IMR-90 (cell line): ENCODE data around the gene NMRK1. TPM values are rescaled to one million over a fixed set of nuclear protein-coding genes. Genes with fewer than 3 reads are reported as not detected.

ENCODE experiments used
- ATAC-seq: fragments of 200-7000 bp; cut with Tn5 transposase; 2 replicates; pipeline ENCODE4 v1.9.1; 2020; ENCODE audit warnings: low read depth, mild to moderate bottlenecking, moderate library complexity
- BruUV-seq: library from RNA; stranded (reverse); fragments of 400-500 nt; replicated peaks from 2 replicates; lab custom pipeline; 2021; lab: Mats Ljungman, UMichigan
- CTCF ChIA-PET: fragments of 300-600 bp; formaldehyde crosslinking; extraction: SDS; loops from one replicate; lab custom pipeline; 2021; ENCODE audit warnings: antibody characterized with exemption; lab: Yijun Ruan, JAX
- POLR2A ChIA-PET: fragments of 300-600 bp; sonication (Branson Sonifier 250); formaldehyde crosslinking; loops from one replicate; lab custom pipeline; 2022; ENCODE audit warnings: antibody characterized with exemption; ENCODE audit not compliant: unreplicated experiment; lab: Charles Lee
- DNase-seq: peaks from one replicate; pipeline ENCODE4 v3.0.0; 2013
- H2AFZ ChIP-seq: replicated peaks from 2 replicates; pipeline ENCODE3; 2013; ENCODE audit warnings: low read length, mild to moderate bottlenecking; ENCODE audit not compliant: poor library complexity
- H2AK5ac ChIP-seq: 2 replicates; pipeline ENCODE4 v1.6.1; 2013; ENCODE audit warnings: low read depth, low read length, inconsistent platforms
- H2AK9ac ChIP-seq: replicated peaks from 2 replicates; pipeline ENCODE3; 2013; ENCODE audit warnings: mild to moderate bottlenecking, low read depth, low read length, moderate library complexity; ENCODE audit not compliant: poor library complexity
- H2BK120ac ChIP-seq: 2 replicates; pipeline ENCODE4 v1.6.1; 2013; ENCODE audit warnings: low read depth, low read length, inconsistent platforms
- H2BK15ac ChIP-seq: 3 replicates; pipeline ENCODE4 v1.6.1; 2013; ENCODE audit warnings: low read depth, low read length, inconsistent platforms
- H2BK20ac ChIP-seq: 2 replicates; pipeline ENCODE4 v1.6.1; 2013; ENCODE audit warnings: low read depth, mild to moderate bottlenecking, inconsistent platforms, low read length, moderate library complexity
- H2BK5ac ChIP-seq: 2 replicates; pipeline ENCODE4 v1.6.1; 2013; ENCODE audit warnings: mild to moderate bottlenecking, low read depth, low read length, inconsistent platforms; ENCODE audit not compliant: poor library complexity, severe bottlenecking
- H3K14ac ChIP-seq: replicated peaks from 2 replicates; pipeline ENCODE4 v1.6.1; 2013; ENCODE audit warnings: low read depth, low read length, inconsistent platforms
- H3K18ac ChIP-seq: 2 replicates; pipeline ENCODE4 v1.6.1; 2013; ENCODE audit warnings: low read depth, low read length, control low read depth
- H3K23ac ChIP-seq: 2 replicates; pipeline ENCODE4 v1.6.1; 2013; ENCODE audit warnings: low read depth, low read length, inconsistent platforms
- H3K27ac ChIP-seq: 2 replicates; pipeline ENCODE4 v1.5.1; 2013; ENCODE audit warnings: mild to moderate bottlenecking, control low read depth, low read length; ENCODE audit not compliant: insufficient read depth
- H3K27me3 ChIP-seq: 2 replicates; pipeline ENCODE4 v1.6.1; 2013; ENCODE audit warnings: low read length; ENCODE audit not compliant: control insufficient read depth, insufficient read depth
- H3K36me3 ChIP-seq: 2 replicates; pipeline ENCODE4 v1.6.1; 2013; ENCODE audit warnings: low read length, mixed read lengths; ENCODE audit not compliant: control insufficient read depth, insufficient read depth
- H3K4ac ChIP-seq: 2 replicates; pipeline ENCODE4 v1.6.1; 2013; ENCODE audit warnings: low read depth, low read length, inconsistent platforms
- H3K4me1 ChIP-seq: 2 replicates; pipeline ENCODE4 v1.6.1; 2013; ENCODE audit warnings: low read length, mixed read lengths; ENCODE audit not compliant: control insufficient read depth, insufficient read depth
- H3K4me2 ChIP-seq: 2 replicates; pipeline ENCODE4 v1.6.1; 2013; ENCODE audit warnings: low read depth, mild to moderate bottlenecking, control low read depth, low read length, moderate library complexity
- H3K4me3 ChIP-seq: 2 replicates; pipeline ENCODE4 v1.5.1; 2013; ENCODE audit warnings: low read depth, mild to moderate bottlenecking, control low read depth, low read length, moderate library complexity; ENCODE audit not compliant: insufficient read depth
- H3K56ac ChIP-seq: 2 replicates; pipeline ENCODE4 v1.6.1; 2013; ENCODE audit warnings: low read length, inconsistent platforms; ENCODE audit not compliant: insufficient read depth; ENCODE audit errors: extremely low read depth
- H3K79me1 ChIP-seq, 2 experiments: 2 replicates each; pipeline ENCODE4 v1.6.1; 2013; ENCODE audit warnings: low read length in 2 of 2, inconsistent platforms in 1 of 2, low read depth in 1 of 2
- H3K9ac ChIP-seq: 2 replicates; pipeline ENCODE4 v1.6.1; 2013; ENCODE audit warnings: low read depth, low read length, control low read depth
- H3K9me1 ChIP-seq: 2 replicates; pipeline ENCODE4 v1.6.1; 2013; ENCODE audit warnings: low read length, inconsistent platforms; ENCODE audit not compliant: insufficient read depth
- H3K9me3 ChIP-seq: 2 replicates; pipeline ENCODE4 v1.6.1; 2013; ENCODE audit warnings: low read length; ENCODE audit not compliant: control insufficient read depth, insufficient read depth
- H4K20me1 ChIP-seq: 2 replicates; pipeline ENCODE4 v1.6.1; 2013; ENCODE audit warnings: low read length, inconsistent platforms; ENCODE audit not compliant: insufficient read depth
- H4K5ac ChIP-seq: 2 replicates; pipeline ENCODE4 v1.6.1; 2013; ENCODE audit warnings: mild to moderate bottlenecking, low read depth, low read length, control low read depth
- H4K8ac ChIP-seq, 2 experiments: 2 replicates each; pipeline ENCODE4 v1.6.1; 2013; ENCODE audit warnings: low read depth in 2 of 2, low read length in 2 of 2, control low read depth in 1 of 2, inconsistent platforms in 1 of 2
- H4K91ac ChIP-seq: 2 replicates; pipeline ENCODE4 v1.6.1; 2013; ENCODE audit warnings: low read depth, low read length, inconsistent platforms; ENCODE audit not compliant: insufficient read depth
- BHLHE40 ChIP-seq: fragments of 150-350 bp; IDR thresholded peaks from 2 replicates; pipeline ENCODE4 v1.6.1; 2016; ENCODE audit warnings: mild to moderate bottlenecking, low read depth, low read length
- CEBPB ChIP-seq: IDR thresholded peaks from 2 replicates; pipeline ENCODE4 v1.6.1; 2012; ENCODE audit warnings: low read depth, low read length, improper control_type of control experiment
- MAFK ChIP-seq: IDR thresholded peaks from 2 replicates; pipeline ENCODE4 v1.6.1; 2012; ENCODE audit warnings: low read depth, low read length, improper control_type of control experiment
- NFE2L2 ChIP-seq: fragments of 150-350 bp; IDR thresholded peaks from 2 replicates; pipeline ENCODE4 v1.6.1; 2016; ENCODE audit warnings: low read depth, mild to moderate bottlenecking, low read length
- POLR2A ChIP-seq: IDR thresholded peaks from 2 replicates; pipeline ENCODE4 v1.6.1; 2012; ENCODE audit warnings: mild to moderate bottlenecking, low read depth, low read length
- RFX5 ChIP-seq: IDR thresholded peaks from 2 replicates; pipeline ENCODE4 v1.8.0; 2012; ENCODE audit warnings: low read depth, mild to moderate bottlenecking, low read length, moderate library complexity
- SMC3 ChIP-seq: fragments of 150-350 bp; IDR thresholded peaks from 2 replicates; pipeline ENCODE4 v1.6.1; 2016; ENCODE audit warnings: low read depth, mild to moderate bottlenecking, antibody characterized with exemption, low read length, moderate library complexity
- WGBS, 2 experiments: methylation state at CpG; one replicate each; pipeline versions ENCODE4 v1.1.5 to v1.1.7; 2013; ENCODE audit warnings: missing lambda C conversion rate in 2 of 2; ENCODE audit not compliant: insufficient read length in 1 of 2; ENCODE audit errors: extremely low coverage in 2 of 2; 5-methylcytosine and 5-hydroxymethylcytosine counted together
- dilution Hi-C: fragments of 300-500 bp; cut with HindIII; formaldehyde crosslinking; loops from one replicate; pipeline ENCODE4 v1.14.3; 2018; ENCODE audit warnings: low sequenced_read_pairs; ENCODE audit not compliant: unreplicated experiment
- in situ Hi-C: fragments of 300-500 bp; cut with MboI; formaldehyde crosslinking; loops from 3 replicates; pipeline ENCODE4 v1.14.3; 2019; ENCODE audit warnings: low sequenced_read_pairs, inconsistent platforms, mixed read lengths
- intact Hi-C: fragments of 100-400 bp; cut with micrococcal nuclease; formaldehyde crosslinking; loops from 2 replicates; pipeline ENCODE4 v1.10.0; 2022
- polyA plus RNA-seq, 3 experiments: library from polyadenylated mRNA; depleted of rRNA; stranded (reverse); fragments of >200 nt; gene quantifications; 2 replicates each; pipeline ENCODE4 v1.2.3, GENCODE V29; 2012; ENCODE audit warnings: low replicate concordance in 1 of 3
- total RNA-seq: library from RNA; depleted of rRNA; stranded (reverse); fragments of >200 nt; gene quantifications from 2 replicates; pipeline ENCODE4 v1.2.3, GENCODE V29; 2012

Gene NMRK1
- total and polyA plus RNA-seq, 2 of the 4 experiments (the other 2 are of a cell fraction), result 5.7 to 5.9 TPM

- Histone ChIP-seq H3K23ac (no peak overlapping the region), H3K36me3 (no peaks in the 10 kb centered on the region), H2BK15ac (no peak overlapping the region), H3K27me3 (no peaks in the 10 kb centered on the region), H3K4me3 (no peak overlapping the region), H3K9me3 (no peaks in the 10 kb centered on the region), H3K56ac (no peak overlapping the region), H2BK5ac (no peak overlapping the region), H2BK20ac (no peak overlapping the region), H4K20me1 (no peaks in the 10 kb centered on the region), H3K79me1 (peaks cover 20 to 66% of the 10 kb centered on the region in 2 experiments; a peak in 3 of 4 replicates), H3K4me2 (no peak overlapping the region), H2AK9ac (no peak overlapping the region), H2AK5ac (no peak overlapping the region), H3K4ac (no peak overlapping the region), H3K9ac (no peak overlapping the region), H3K9me1 (peaks cover 6% of the 10 kb centered on the region; the same call in 1 of the 2 replicates), H4K91ac (no peak overlapping the region), H2BK120ac (no peak overlapping the region), H3K27ac (no peak overlapping the region), H4K8ac (no peak overlapping the region), H3K18ac (no peak overlapping the region), H3K4me1 (peaks cover 11% of the 10 kb centered on the region), H2AFZ (no peak overlapping the region), H3K14ac (no peak overlapping the region), H4K5ac (no peak overlapping the region)
- dilution Hi-C loops, result no loop called here
- ATAC-seq (no peak), DNase-seq (no peak)
- CTCF ChIA-PET, result no interaction called here
- POLR2A ChIA-PET, result no interaction called here
- in situ Hi-C loops, result no loop called here
- intact Hi-C loops, result no loop called here
- TF ChIP-seq POLR2A (no peak), MAFK (no peak), BHLHE40 (no peak), CEBPB (no peak), RFX5 (no peak), NFE2L2 (no peak), SMC3 (no peak)
- BruUV-seq, result no TSS peak
- no CpG with 5 or more reads among the region's 4 CpGs for WGBS, 2 experiments
Observed at GRCh38 chr9:75092766-75093165, 4.8 kb upstream of the NMRK1 start.
